22Rv1 (cell line): ENCODE results near the gene RET.

Experiments
- ZFX ChIP-seq: fragments of 450-650 bp; IDR thresholded peaks from 2 replicates; pipeline ENCODE4 v1.6.1; 2017; ENCODE audit warnings: antibody characterized with exemption, borderline replicate concordance
- TF ChIP-seq, protein P1 (sequence below): fragments of 450-650 bp; IDR thresholded peaks from 2 replicates; pipeline ENCODE4 v1.5.1; 2017; ENCODE audit warnings: mild to moderate bottlenecking

DNA sequence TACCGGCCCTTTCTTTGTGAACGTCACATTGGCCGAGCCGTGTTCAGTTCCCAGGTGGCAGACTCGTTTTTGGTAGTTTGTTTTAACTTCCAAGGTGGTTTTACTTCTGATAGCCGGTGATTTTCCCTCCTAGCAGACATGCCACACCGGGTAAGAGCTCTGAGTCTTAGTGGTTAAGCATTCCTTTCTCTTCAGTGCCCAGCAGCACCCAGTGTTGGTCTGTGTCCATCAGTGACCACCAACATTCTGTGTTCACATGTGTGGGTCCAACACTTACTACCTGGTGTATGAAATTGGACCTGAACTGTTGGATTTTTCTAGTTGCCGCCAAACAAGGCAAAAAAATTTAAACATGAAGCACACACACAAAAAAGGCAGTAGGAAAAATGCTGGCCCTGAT is 51.5 kb downstream of the RET start:
- TF ChIP-seq, protein P1, sequence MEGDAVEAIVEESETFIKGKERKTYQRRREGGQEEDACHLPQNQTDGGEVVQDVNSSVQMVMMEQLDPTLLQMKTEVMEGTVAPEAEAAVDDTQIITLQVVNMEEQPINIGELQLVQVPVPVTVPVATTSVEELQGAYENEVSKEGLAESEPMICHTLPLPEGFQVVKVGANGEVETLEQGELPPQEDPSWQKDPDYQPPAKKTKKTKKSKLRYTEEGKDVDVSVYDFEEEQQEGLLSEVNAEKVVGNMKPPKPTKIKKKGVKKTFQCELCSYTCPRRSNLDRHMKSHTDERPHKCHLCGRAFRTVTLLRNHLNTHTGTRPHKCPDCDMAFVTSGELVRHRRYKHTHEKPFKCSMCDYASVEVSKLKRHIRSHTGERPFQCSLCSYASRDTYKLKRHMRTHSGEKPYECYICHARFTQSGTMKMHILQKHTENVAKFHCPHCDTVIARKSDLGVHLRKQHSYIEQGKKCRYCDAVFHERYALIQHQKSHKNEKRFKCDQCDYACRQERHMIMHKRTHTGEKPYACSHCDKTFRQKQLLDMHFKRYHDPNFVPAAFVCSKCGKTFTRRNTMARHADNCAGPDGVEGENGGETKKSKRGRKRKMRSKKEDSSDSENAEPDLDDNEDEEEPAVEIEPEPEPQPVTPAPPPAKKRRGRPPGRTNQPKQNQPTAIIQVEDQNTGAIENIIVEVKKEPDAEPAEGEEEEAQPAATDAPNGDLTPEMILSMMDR, result no peak
- TF ChIP-seq ZFX, result no peak
